Endodermal cell (in vitro differentiated cells): ENCODE results near the gene SUPT3H. TPM values are rescaled to one million over a fixed set of nuclear protein-coding genes. Genes with fewer than 3 reads are reported as not detected.

ENCODE experiments used
- DNase-seq: peaks from one replicate; pipeline ENCODE4 v3.0.0-alpha.2; 2017
- H3K27ac ChIP-seq: 2 replicates; pipeline ENCODE4 v1.5.1; 2013; ENCODE audit warnings: mild to moderate bottlenecking, low read depth, low read length, moderate library complexity
- H3K27me3 ChIP-seq: 2 replicates; pipeline ENCODE4 v1.6.1; 2013; ENCODE audit warnings: mild to moderate bottlenecking, low read length, moderate library complexity; ENCODE audit not compliant: insufficient read depth, control insufficient read depth, poor library complexity, severe bottlenecking
- H3K36me3 ChIP-seq: 2 replicates; pipeline ENCODE4 v1.7.0; 2013; ENCODE audit warnings: mild to moderate bottlenecking, low read length, moderate library complexity; ENCODE audit not compliant: control insufficient read depth, insufficient read depth
- H3K4me1 ChIP-seq: one replicate; pipeline ENCODE4 v1.7.0; 2013; ENCODE audit warnings: low read length; ENCODE audit not compliant: control insufficient read depth, insufficient read depth
- H3K4me3 ChIP-seq: 2 replicates; pipeline ENCODE4 v1.5.1; 2013; ENCODE audit warnings: mild to moderate bottlenecking, low read length, moderate library complexity
- H3K9ac ChIP-seq: 2 replicates; pipeline ENCODE4 v1.6.1; 2013; ENCODE audit warnings: mild to moderate bottlenecking, low read length, moderate library complexity; ENCODE audit not compliant: poor library complexity, severe bottlenecking; ENCODE audit errors: extremely low read depth
- H3K9me3 ChIP-seq: 2 replicates; pipeline ENCODE4 v1.6.1; 2013; ENCODE audit warnings: mild to moderate bottlenecking, low read length, moderate library complexity; ENCODE audit not compliant: control insufficient read depth
- H3K27ac Mint-ChIP-seq: 2 replicates; pipeline ENCODE4 v1.8.0; 2020; ENCODE audit warnings: mixed read lengths
- H3K27me3 Mint-ChIP-seq: 2 replicates; pipeline ENCODE4 v1.8.0; 2021; ENCODE audit warnings: mild to moderate bottlenecking, mixed read lengths; ENCODE audit not compliant: insufficient read depth
- H3K36me3 Mint-ChIP-seq: 2 replicates; pipeline ENCODE4 v1.8.0; 2020; ENCODE audit warnings: low read depth, mixed read lengths
- H3K4me1 Mint-ChIP-seq: 2 replicates; pipeline ENCODE4 v1.8.0; 2020; ENCODE audit warnings: mixed read lengths
- H3K4me3 Mint-ChIP-seq: 2 replicates; pipeline ENCODE4 v1.8.0; 2020; ENCODE audit warnings: mild to moderate bottlenecking, moderate library complexity, mixed read lengths
- H3K9me3 Mint-ChIP-seq: 2 replicates; pipeline ENCODE4 v1.8.0; 2020; ENCODE audit warnings: mild to moderate bottlenecking, mixed read lengths
- CTCF ChIP-seq: fragments of 200-600 bp; sonication (generic); conservative IDR thresholded peaks from 2 replicates; pipeline ENCODE4 v1.5.0; 2021; ENCODE audit warnings: antibody characterized with exemption, mild to moderate bottlenecking
- WGBS, 2 experiments: methylation state at CpG; one replicate each; pipeline versions ENCODE4 v1.1.5 to v1.1.7; 2013; ENCODE audit warnings: missing lambda C conversion rate in 2 of 2, mixed read lengths in 1 of 2; ENCODE audit not compliant: insufficient coverage in 1 of 2, insufficient read length in 1 of 2; 5-methylcytosine and 5-hydroxymethylcytosine counted together
- total RNA-seq, 2 donors: library from RNA; stranded (reverse); fragmentation: NEBNext Ultra II Directional in 1 of 2; extraction: Animal tissue kit (Norgen Biotek cat#: 25700) in 1 of 2; gene quantifications; 2 replicates in 1 of 2; 3 replicates in 1 of 2; pipeline ENCODE4 v1.2.1, GENCODE V29; 2021

The SUPT3H gene
- total RNA-seq, 2 donors from 2014 or later, result 32.4 to 34.7 TPM

- no peak for DNase-seq
- WGBS, 2 experiments, result no CpG with 5 or more reads among the region's 2 CpGs
- H3K4me3 Mint-ChIP-seq, result no peak overlapping the region
These were observed 24.1 kb downstream of the SUPT3H start for GRCh38 chr6:45353654-45354053.

GRCh38 chr6:45351667-45352066 is 26.1 kb downstream of the SUPT3H start:
- DNase-seq, result no peak
- Histone ChIP-seq H3K9ac (no peak overlapping the region), H3K4me1 (no peaks in the 10 kb centered on the region), H3K36me3 (peaks cover 4% of the 10 kb centered on the region), H3K27ac (no peak overlapping the region), H3K9me3 (no peaks in the 10 kb centered on the region), H3K27me3 (no peaks in the 10 kb centered on the region), H3K4me3 (no peak overlapping the region)
- Mint-ChIP-seq H3K27me3 (no peaks in the 10 kb centered on the region), H3K4me3 (no peak overlapping the region), H3K27ac (no peak overlapping the region), H3K9me3 (no peaks in the 10 kb centered on the region), H3K4me1 (peaks cover 6% of the 10 kb centered on the region), H3K36me3 (peaks cover 6% of the 10 kb centered on the region)
- WGBS, 2 experiments, result 59% methylated on average over 1 of the region's 1 CpG; no CpG with 5 or more reads in 1 of the 2 experiments
- no peak for TF ChIP-seq CTCF

More at GRCh38 chr6:45353654-45354053, 24.1 kb downstream of the SUPT3H start:
- H3K27me3 ChIP-seq, result no peaks in the 10 kb centered on the region
- Mint-ChIP-seq H3K4me1 (peaks cover 6% of the 10 kb centered on the region), H3K9me3 (no peaks in the 10 kb centered on the region), H3K27me3 (no peaks in the 10 kb centered on the region), H3K36me3 (peaks cover 11% of the 10 kb centered on the region), H3K27ac (no peak overlapping the region)
- no peaks in the 10 kb centered on the region for H3K9me3 ChIP-seq
- peaks cover 8% of the 10 kb centered on the region for H3K36me3 ChIP-seq
- no peak for TF ChIP-seq CTCF
- H3K4me3 ChIP-seq, result no peak overlapping the region
- no peak overlapping the region for H3K27ac ChIP-seq
- H3K9ac ChIP-seq, result no peak overlapping the region
- no peaks in the 10 kb centered on the region for H3K4me1 ChIP-seq

GRCh38 chr6:45351076-45351475 is 26.7 kb downstream of the SUPT3H start:
- Histone ChIP-seq H3K4me3 (no peak overlapping the region), H3K36me3 (no peaks in the 10 kb centered on the region), H3K27me3 (no peaks in the 10 kb centered on the region), H3K27ac (no peak overlapping the region), H3K9ac (no peak overlapping the region), H3K9me3 (no peaks in the 10 kb centered on the region), H3K4me1 (no peaks in the 10 kb centered on the region)
- no peaks in the 10 kb centered on the region for H3K9me3 Mint-ChIP-seq
- no peak overlapping the region for H3K4me3 Mint-ChIP-seq
- no peak for TF ChIP-seq CTCF
- peaks cover 6% of the 10 kb centered on the region for H3K4me1 Mint-ChIP-seq
- no peak for DNase-seq
- H3K36me3 Mint-ChIP-seq, result peaks cover 3% of the 10 kb centered on the region
- H3K27ac Mint-ChIP-seq, result no peak overlapping the region
- no peaks in the 10 kb centered on the region for H3K27me3 Mint-ChIP-seq
- WGBS, 2 experiments, result 90% methylated on average over 3 of the region's 3 CpGs; no CpG with 5 or more reads in 1 of the 2 experiments
